ENCODE results near the gene DUOXA1.

The DUOXA1 gene

GRCh38 chr15:45129651-45130129 is at the start of gene DUOXA1, which contains the start of gene DUOX1:
TSS of gene DUOXA1 (minus strand) at chr15:45129879. CDS start at chr15:45123014, 6,865 bp downstream.
TSS of gene DUOX1 (plus strand) at chr15:45129994. CDS start at chr15:45131967, 1,973 bp downstream.
- no peak for DNase-seq

- DNase-seq = no peak
Measured at GRCh38 chr15:45177285-45177684, 47.6 kb upstream of the DUOXA1 start.

- no peak for DNase-seq
Measured at GRCh38 chr15:45174577-45174976, 44.9 kb upstream of the DUOXA1 start.

- DNase-seq = no peak
Measured at GRCh38 chr15:45174069-45174468, 44.4 kb upstream of the DUOXA1 start.

- no peak for DNase-seq
Measured at GRCh38 chr15:45171912-45172311, 42.2 kb upstream of the DUOXA1 start.

- no peak for DNase-seq
Measured at GRCh38 chr15:45169608-45170480, 40.2 kb upstream of the DUOXA1 start.

- DNase-seq = no peak
Measured at GRCh38 chr15:45168751-45169551, 39.3 kb upstream of the DUOXA1 start.

GRCh38 chr15:45168286-45168685 is 38.6 kb upstream of the DUOXA1 start:
- DNase-seq = no peak

GRCh38 chr15:45167631-45168205 is 38.0 kb upstream of the DUOXA1 start:
- no peak for DNase-seq

GRCh38 chr15:45166834-45167630 is 37.4 kb upstream of the DUOXA1 start:
- DNase-seq = peak; percentile 90

GRCh38 chr15:45165536-45165935 is 35.9 kb upstream of the DUOXA1 start:
- no peak for DNase-seq

- DNase-seq = no peak
Measured at GRCh38 chr15:45164914-45165313, 35.2 kb upstream of the DUOXA1 start.

GRCh38 chr15:45163508-45163856 is 33.8 kb upstream of the DUOXA1 start:
- no peak for DNase-seq

GRCh38 chr15:45162771-45163507 is 33.3 kb upstream of the DUOXA1 start:
- peak; percentile 83 for DNase-seq

- DNase-seq = no peak
Measured at GRCh38 chr15:45161666-45162065, 32.0 kb upstream of the DUOXA1 start.

GRCh38 chr15:45157974-45158373 is 28.3 kb upstream of the DUOXA1 start:
- DNase-seq = no peak

GRCh38 chr15:45156744-45157455 is 27.2 kb upstream of the DUOXA1 start:
- DNase-seq = no peak

- no peak for DNase-seq
Measured at GRCh38 chr15:45155739-45156138, 26.1 kb upstream of the DUOXA1 start.

GRCh38 chr15:45151998-45152828 is 22.5 kb upstream of the DUOXA1 start:
- no peak for DNase-seq

GRCh38 chr15:45150997-45151396 is 21.3 kb upstream of the DUOXA1 start:
- DNase-seq = no peak

Measured in right hindlimb (tissue), 1 donor.